Loucy (cell line): ENCODE results near the gene RPS24.

ENCODE experiments used
- EZH2phosphoT487 ChIP-seq: fragments of 200-600 bp; IDR thresholded peaks from 2 replicates; pipeline ENCODE4 v1.6.1; 2018; ENCODE audit warnings: antibody characterized with exemption, mild to moderate bottlenecking, moderate library complexity, borderline replicate concordance
- TF ChIP-seq, protein P1 (sequence below): fragments of 200-600 bp; sonication (generic); conservative IDR thresholded peaks from 2 replicates; pipeline ENCODE4 v1.5.1; 2014; ENCODE audit warnings: mild to moderate bottlenecking, antibody characterized with exemption, low read length

- TF ChIP-seq, protein P1, sequence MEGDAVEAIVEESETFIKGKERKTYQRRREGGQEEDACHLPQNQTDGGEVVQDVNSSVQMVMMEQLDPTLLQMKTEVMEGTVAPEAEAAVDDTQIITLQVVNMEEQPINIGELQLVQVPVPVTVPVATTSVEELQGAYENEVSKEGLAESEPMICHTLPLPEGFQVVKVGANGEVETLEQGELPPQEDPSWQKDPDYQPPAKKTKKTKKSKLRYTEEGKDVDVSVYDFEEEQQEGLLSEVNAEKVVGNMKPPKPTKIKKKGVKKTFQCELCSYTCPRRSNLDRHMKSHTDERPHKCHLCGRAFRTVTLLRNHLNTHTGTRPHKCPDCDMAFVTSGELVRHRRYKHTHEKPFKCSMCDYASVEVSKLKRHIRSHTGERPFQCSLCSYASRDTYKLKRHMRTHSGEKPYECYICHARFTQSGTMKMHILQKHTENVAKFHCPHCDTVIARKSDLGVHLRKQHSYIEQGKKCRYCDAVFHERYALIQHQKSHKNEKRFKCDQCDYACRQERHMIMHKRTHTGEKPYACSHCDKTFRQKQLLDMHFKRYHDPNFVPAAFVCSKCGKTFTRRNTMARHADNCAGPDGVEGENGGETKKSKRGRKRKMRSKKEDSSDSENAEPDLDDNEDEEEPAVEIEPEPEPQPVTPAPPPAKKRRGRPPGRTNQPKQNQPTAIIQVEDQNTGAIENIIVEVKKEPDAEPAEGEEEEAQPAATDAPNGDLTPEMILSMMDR = no peak
- TF ChIP-seq EZH2phosphoT487 = no peak
Measured at GRCh38 chr10:78017856-78018255, 15.8 kb upstream of the RPS24 start.
